Measurements from ENCODE around the gene VSTM2L.

VSTM2L gene

DNA sequence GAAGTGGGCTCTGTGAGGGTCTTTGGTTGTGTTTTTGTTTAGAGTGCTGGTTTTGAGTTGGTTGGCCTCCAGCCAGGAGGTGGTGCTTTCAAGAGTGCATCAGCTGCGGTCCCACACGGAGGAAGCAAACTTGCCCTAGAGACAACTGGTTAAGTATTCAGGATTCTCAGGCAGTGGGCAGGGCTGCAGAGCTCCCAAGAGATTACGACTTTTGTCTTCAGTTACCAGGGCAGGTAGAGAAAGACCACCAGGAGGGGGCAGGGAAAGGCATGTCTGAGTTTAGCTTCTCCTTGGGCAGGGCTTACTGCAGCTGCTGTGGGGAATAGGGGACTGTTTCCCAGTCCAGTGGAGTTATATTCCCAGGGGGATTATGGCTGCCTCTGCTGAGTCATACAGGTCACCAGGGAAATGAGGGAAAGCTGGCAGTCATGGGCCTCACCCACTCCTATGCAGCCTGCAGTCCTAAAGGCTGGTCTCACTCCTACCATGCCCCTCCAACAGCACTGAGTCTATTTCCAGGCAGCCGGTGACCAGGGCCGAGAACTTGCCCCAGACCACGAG, 66.0 kb downstream of the VSTM2L start:
- no peak for DNase-seq (ENCODE audit: low read depth in 2 of 2)

DNA sequence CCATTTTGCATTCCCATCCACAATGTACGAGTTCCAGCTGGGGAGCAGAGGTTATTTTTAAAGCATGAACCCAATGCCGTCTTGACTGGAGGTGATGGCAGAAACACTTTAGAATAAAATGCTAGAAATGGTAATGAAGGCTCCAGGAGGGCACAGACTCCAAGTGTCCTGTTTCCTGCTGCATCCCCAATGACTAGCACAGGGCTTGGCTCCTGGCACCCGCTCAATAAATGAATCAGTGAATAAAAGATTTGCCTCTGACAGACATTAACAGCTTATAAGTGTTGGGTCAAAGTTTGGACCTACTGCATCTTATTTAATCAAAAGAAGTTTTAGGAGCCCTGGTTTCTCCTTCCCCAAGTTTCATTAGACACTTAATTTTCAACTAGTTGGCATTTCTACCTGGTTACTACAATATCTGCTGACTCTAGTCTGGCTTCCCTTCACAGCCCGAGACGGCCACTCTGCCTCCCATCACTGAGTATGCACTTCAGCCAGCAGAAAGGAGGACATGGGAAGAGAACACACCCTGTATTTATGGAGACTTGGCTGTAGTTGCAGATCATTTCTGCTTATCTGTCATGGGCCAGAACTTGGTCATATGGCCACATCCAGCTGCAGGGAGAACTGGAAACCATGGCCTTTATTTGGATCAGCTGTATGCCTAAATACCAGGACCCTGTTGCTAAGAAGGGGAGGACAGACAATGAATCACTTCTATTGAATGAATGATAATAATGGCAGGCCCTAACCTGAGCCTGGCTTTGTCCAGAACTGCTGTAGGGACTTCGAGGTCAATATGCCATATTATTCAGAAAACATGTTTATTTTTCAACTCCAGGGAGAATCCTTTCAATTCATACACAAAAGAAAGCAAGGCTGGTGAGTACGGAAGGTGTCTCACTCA, 67.3 kb downstream of the VSTM2L start:
- no peak for DNase-seq (ENCODE audit: low read depth in 2 of 2)

DNA sequence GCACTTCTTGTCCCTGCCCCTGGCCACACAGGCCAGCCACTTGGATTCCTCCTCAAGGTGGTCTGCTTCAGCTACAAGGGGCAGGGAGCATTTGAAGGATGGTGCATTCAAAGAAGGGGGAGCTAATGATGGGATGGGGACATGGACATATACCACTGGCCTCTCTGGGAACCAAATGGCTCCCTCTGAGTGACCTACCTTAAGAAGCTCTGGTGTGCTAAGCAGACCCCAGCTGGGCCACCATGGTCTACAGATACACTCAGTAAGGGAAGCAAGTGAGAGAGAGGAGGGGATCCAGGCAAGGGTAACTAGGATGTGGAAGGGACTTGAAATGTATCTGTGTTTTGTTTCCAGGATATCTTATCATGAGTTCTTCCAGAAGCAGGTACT, 67.9 kb downstream of the VSTM2L start:
- DNase-seq (ENCODE audit: low read depth in 2 of 2), result no peak

DNA sequence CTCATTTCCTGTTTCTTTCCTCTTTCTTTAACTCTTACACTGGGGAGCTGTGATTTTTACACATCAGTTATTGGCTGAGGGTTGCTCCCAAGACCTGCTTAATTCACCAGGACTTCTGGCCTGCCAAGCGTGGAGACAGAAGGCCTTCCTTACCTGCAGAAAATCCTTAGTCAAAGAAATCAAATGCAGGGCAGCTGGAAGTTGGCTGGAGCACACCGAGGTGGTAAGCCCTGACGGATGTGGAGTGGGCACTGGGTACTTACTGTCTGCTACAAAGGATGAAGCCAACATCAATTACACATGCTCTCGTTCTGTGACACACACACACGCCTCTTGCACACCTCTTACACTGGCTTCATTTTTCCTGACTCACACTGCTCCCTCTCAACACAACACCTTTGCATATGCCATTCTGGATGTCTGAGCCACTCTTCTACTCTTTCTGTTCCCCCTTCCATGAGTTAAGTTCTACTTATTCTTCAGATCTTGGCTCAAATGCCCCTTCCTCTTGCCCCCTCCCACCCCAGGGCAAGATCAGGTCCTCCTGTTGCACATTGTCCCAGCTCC, 68.7 kb downstream of the VSTM2L start:
- DNase-seq (ENCODE audit: low read depth in 2 of 2), result no peak

DNA sequence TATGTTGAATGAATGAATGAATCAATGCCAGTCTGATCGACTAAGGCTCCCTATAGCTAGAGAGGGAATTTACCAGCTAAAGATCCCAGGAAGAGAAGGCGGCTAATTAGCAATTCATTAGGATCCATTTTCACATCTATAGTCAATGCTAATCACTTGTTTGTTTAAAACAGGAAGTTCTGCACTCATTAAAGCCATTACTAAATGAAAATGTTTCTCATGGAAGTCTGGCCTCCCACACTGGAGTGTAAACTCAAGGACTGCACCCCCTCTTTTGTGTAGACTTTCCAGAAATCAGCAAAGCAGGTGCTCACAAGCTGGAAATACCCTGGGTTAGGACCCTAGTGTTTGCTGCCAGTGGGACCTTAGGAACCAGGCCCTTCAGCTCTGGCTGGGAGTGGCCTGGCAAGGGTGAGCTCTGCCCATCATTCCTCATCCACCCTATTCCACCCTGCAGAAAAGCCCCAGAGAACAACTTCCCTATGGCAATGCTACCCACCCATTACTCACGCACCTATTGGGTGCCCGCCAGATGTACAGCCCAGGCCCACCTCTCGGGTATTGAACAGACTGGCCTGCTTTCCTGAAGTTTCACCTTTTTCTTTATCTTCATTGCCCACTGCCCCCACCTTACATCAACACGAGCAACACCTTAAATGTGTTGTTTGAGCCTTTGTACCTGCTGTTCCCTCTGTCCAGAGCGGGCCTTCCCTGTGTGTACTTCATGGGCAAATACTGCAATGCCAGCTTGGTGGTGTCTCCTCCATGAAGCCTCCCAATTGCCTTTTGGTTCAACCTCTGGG, 69.5 kb downstream of the VSTM2L start:
- DNase-seq (ENCODE audit: low read depth in 2 of 2), result no peak

DNA sequence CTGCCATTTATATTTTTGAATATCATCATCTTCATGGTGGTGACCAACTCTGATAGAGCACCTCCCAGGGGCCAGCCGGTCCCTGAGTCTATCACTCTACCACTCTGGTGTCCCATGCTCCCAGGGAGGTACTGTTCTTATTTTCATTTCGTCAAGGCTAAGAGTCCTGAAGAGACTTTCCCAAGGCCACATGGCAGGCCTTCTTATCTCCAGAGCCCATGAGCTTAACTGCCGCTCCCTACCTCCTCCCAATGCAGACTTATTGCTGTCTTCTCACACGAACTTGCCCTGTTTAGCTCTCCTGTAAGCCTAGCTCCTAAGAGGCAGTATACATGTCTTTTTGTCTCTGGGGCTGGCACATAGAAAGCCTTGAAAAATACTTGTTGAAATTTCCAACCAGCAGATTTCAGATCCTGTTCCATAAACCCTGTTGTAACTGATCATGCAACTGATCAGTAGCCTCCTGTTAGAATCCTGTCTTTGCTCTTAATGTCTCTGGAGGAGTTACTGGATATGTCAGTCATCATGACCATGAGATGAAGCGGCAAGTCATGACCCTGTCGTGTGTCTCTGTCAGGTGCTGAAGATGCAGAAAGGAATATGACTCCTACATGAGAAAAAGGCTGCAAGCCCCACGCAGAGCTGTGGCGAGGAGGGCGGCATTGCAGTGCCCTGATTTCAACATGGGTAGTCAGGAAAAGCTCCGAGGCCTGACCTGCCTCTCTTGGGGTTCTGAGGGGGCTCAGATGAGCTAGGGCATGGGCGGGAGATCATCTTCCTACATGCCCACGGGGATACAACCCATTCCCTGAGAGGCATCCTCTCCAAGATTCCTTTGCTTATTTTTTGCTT, 70.4 kb downstream of the VSTM2L start:
- DNase-seq (ENCODE audit: low read depth in 2 of 2), result no peak

DNA sequence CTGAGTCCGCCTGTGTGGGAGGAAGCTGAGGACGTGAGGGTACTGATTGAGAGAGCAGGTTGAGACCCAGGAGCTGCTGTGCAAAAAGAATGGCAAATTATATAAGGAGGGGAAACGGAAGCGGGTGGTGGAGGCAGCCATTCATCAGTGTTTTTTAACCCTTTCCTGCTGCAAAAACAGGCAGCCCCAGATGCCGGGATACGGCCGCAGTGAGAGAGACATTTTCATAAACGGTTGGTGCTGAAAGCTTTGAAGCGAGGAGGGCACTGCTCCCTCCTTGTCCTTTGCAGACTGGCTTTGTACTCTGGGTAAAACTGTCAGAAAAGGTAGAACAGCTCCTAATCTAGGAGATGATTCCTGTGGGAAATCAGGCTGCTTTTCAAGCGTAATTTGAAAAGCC, 74.0 kb downstream of the VSTM2L start:
- DNase-seq (ENCODE audit: low read depth in 2 of 2), result no peak

DNA sequence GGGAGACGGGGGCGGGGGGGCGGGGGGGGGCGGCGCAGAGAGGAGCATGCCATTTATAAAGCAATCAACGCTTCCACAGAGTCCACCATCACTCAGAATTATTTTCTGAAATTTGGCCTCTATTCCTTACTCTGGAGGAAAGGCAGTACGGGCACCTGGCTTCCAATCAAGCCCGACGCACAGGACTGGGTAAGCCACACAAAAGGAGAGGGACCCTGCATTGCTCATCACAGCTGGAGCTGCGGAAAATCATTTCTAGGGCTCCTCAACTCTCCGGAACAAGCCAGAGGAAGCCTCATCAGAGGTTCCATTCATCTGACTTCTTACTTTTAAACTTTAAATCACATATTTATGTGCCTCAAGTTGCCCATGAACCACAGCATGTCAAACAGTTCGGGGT, 74.4 kb downstream of the VSTM2L start:
- no peak for DNase-seq (ENCODE audit: low read depth in 2 of 2)

DNA sequence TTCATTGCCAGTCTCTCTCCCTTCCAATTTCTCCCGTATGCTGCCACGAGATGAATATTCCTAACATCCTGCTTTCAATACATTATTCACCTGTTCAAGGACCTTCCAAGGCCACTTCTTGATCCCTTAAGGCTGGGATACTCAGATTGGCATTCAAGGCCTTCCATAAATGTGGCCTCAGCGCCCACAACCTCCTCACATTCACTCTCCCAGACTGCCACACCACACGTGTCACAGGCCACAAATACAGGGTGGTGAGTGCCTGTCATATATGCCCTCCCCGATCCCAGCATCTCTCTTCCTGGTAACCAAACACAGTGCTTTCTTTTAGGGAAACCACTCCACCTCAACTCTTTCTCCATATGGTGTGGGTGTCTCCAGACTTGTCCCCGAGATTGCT, 74.9 kb downstream of the VSTM2L start:
- no peak for DNase-seq (ENCODE audit: low read depth in 2 of 2)

DNA sequence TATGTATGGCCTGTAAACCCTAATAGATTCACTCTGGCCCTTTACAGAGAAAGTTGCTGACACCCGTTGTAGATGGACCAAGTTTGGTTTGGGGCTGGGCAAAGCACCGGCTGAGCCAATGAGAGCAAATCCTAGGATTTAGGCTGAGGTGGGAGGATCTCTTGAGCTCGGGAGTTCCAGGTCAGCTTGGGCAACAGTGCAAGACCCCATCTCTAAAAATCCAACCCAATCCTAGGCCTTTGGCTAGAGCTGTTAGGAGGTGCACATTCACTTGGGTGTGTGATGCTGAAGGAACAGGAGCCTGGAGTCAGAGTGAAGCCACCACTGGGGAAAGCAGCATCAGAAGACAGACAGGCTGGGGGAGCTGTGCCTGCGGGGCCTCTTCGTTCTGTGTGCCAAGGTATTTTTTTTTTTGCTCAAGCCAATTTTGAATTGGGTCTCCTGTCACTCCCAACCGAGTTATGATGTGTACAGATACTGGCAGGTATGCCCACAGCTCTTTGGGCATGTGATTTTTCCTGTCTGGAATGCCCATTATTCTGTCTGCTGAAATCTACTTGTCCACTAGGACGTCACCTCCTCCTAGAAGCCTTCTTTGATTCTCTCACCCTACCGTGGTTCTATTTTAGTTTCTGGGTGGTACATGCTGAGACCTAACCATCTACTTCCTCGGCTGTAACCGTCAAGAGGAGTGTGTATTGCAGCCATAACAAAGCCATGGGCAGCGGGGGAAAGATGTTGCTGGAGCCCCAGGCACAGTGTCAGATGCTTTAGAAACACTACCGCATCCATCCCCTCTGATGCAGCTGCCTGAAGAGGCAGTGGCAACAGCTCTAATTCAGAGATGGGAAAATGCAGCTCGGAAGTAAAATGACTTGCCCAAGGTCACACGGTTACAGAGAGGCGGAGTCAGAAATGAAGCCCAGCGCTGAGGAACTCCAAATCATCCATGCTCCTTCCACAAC, 76.4 kb downstream of the VSTM2L start:
- no peak for DNase-seq (ENCODE audit: low read depth in 2 of 2)

DNA sequence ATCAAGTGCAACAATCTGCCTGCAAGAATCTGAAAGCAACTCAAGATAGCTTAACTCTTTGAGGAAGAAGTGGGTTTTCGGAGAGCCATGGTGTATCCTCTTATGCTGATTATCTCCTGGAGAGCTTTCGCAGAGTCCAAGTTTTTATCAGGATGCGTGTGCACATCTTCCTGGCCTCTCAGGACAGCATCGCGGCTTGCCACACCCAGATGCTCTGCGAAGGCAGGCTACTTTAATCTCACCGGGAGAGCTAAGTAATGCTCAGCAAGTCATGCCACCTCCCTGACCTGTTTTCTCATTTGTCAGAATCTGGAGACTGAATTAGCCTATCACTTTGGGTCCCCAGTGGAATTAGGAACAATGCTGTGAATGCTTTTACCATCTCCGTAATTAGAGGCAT, 77.5 kb downstream of the VSTM2L start:
- no peak for DNase-seq (ENCODE audit: low read depth in 2 of 2)

DNA sequence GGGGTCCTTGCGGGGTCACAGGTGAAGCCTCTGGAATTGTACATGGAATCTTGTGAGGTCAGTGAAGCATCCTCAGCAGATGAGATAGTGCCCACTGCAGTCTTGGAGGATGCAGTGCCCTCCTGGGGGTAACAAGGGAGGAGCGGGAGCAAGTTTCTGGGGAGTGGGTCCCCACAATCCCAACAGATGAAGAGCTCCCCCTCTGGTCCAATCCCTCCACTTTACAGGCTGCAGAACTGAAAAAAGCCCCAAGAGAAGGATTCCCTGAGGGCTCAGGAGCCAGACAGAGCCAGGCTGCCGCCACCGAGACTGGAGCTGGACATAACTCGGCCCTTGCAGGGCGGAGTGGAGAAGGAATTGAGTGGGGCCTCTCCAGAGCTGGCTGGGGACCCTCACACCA, 77.9 kb downstream of the VSTM2L start:
- no peak for DNase-seq (ENCODE audit: low read depth in 2 of 2)

DNA sequence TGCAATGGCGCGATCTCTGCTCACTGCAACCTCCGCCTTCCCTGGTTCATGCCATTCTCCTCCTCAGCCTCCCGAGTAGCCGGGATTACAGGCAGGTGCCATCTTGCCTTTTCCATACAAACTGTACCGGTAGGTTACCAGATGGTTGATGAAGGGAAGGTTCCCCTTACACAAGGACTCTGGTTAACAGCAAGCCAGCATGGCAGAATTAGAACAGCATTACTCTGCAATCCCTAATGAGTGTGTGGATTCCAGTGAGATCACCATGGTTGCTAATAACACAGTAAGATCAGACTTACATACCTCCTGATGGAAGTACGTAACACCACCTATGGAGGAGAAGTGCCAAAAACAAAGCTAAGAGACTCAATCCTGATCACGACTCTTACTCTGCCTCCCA, 78.6 kb downstream of the VSTM2L start:
- no peak for DNase-seq (ENCODE audit: low read depth in 2 of 2)

DNA sequence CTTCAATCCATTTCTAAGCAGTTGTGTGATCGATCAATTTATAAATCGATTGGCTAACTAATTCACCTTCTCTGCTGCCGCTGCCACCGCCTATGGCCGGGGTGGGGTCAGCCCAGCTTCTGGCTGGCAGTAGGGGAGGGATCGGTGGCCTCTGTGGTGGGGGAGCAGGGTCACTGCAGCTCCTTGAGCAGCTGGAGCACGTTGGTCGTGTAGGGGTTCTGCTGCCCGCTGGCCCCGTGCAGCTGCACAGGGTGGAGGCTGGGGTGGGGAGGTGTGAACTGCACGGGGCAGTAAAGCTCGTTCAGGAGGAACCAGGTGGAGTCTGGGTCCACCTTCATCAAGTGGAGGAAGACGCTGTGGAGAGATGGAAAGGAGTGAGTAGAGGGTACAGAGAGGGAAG, 80.4 kb downstream of the VSTM2L start:
- no peak for DNase-seq (ENCODE audit: low read depth in 2 of 2)

DNA sequence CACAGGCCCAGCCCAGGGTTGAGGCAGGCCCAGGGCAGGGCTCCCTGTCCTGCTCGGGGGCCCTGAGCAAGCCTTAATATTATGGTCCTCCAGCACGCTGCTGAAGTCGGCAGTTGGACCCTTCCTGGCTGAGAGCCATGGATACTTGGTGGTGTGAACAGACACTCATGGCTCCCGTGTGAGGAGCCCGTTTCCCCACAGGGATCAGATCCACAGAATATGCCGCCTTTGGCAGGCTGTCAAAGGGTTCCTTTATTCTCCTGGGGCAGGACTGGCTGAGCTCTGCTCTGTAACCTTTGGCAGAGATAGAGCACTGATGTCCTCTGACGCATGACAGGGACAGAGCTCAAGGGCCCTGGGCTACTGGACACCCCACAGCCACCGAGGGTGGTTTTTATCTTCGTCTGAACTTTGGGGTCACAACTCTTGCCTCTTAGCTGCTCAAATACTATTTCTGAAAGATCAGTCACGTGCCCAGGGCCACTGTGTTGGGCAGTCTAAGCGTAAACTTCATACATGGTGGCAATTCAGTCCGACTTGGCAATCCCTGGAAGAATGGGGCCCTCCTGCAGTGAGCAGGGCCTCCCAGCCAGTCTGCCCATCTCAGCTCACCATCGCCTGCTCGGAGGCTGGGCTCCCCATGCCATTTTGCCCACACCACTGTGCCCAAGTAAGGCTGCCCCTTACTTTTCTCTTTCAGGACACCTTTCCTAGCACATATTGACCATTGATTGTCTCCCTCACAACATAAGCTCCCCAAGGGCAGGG, 81.3 kb downstream of the VSTM2L start:
- no peak for DNase-seq (ENCODE audit: low read depth in 2 of 2)

DNA sequence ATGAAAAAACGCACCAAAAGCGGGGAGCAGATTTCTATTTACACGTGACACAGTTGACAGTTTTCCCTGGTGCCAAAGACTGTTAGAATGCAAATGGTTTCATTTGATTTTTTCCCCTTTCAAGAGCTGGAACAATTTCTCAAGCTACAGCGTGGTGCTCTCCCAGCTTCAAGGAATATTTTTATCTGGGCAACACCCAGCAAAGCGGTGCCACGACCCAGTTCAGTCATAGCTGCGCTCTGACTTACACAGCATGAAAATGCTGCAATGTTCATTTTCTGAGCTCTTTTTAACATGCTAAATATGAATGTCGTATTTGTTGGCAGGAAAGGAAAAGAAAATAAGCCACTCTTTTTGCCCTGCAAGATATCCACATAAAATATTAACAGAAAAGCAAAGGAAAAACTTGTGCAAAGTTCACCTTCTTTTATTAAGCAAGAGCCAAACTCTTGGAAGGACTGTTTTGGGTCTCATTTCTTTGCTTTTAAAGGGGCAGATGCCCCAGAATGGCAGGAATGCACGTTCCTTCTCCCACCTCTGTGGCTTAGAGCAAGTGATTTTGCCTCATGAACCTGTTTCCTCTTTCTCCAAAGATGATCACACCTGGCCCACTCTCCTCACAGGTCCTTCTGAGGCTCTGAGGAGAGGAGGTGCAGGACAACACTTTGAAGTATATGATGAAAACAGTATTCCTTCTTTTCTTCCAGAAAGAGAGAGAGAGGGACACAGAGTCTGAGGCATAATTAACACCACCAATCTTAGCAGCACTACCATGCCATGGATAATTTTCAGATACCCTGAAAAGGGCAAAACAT, 83.3 kb downstream of the VSTM2L start:
- no peak for DNase-seq (ENCODE audit: low read depth in 2 of 2)

DNA sequence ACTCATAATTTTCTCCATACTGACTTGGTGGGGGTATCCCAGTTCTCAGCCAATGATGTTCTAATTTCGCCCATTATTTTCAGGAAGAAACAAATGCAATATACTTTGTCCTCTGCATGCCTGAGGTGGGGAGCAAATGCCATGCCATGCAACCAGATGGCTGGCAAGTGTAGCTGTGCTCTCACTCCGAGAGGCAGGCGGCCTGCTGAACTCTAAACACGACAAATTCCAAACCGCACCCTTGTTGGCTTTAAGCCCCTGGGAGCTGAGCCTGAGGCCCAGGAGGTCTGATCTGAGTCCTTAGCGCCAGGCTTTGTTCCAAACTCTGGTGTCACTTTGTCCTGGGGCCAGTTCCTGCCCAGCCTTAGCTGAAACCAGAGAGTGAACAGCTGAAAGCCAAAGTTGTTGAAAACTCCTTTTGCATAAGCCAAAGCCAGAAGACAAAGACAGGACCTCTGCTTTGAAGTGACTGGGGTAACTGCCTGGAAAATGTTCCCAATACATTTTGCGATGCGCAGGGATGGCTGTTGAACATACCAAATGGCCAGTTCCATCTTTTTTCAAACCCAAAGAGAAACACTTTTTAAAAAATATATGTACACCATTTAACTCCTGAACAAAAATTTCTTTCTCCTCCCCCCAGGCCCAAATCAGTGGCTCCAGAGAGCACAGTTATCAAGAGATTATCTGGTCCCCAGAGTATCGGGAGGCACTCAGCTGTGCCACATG, 84.1 kb downstream of the VSTM2L start:
- no peak for DNase-seq (ENCODE audit: low read depth in 2 of 2)

Measured in stimulated activated CD8-positive, alpha-beta memory T cell treated with anti-CD3 and anti-CD28 coated beads, Interleukin-15, amount 100 ng/mL, for 4 hours (primary cell).